Esophagus squamous epithelium (tissue), 5 donors: Measurements from ENCODE around the gene ILF3. TPM values are rescaled to one million over a fixed set of nuclear protein-coding genes. Genes with fewer than 3 reads are reported as not detected.

Experiments
- DNase-seq: peaks from one replicate; lab custom pipeline; 2025; lab: John Stamatoyannopoulos, UW
- H3K27ac ChIP-seq, 4 donors: fragments of 200-600 bp; sonication (generic); one replicate each; pipeline ENCODE4 v1.5.1; 2016 to 2019; ENCODE audit warnings: mild to moderate bottlenecking in 1 of 4
- H3K27me3 ChIP-seq, 4 donors: fragments of 200-600 bp; sonication (generic); 1 replicate in 3 of 4; 2 replicates in 1 of 4; pipeline versions ENCODE4 v1.5.1 to v1.6.0; 2017 to 2021; ENCODE audit warnings: antibody characterized with exemption in 1 of 4
- H3K36me3 ChIP-seq, 3 donors: fragments of 200-600 bp; sonication (generic); one replicate each; pipeline ENCODE4 v1.5.1; 2016 to 2019
- H3K4me1 ChIP-seq, 3 donors: fragments of 200-600 bp; sonication (generic); one replicate each; pipeline ENCODE4 v1.5.1; 2017 to 2019
- H3K4me3 ChIP-seq, 4 donors: fragments of 200-600 bp; sonication (generic); 1 replicate in 3 of 4; 2 replicates in 1 of 4; pipeline ENCODE4 v1.5.1; 2016 to 2019; ENCODE audit warnings: mild to moderate bottlenecking in 2 of 4, moderate library complexity in 1 of 4
- H3K9me3 ChIP-seq, 3 donors: fragments of 200-600 bp; sonication (generic); one replicate each; pipeline ENCODE4 v1.5.1; 2016 to 2019
- CTCF ChIP-seq, 6 experiments: fragments of 450-650 bp in 4 of 6; fragments of 200-600 bp in 2 of 6; sonication (generic) in 2 of 6; IDR thresholded peaks; one replicate each; pipeline ENCODE4 v1.5.1; 2016 to 2019; ENCODE audit warnings: antibody characterized with exemption in 6 of 6, mild to moderate bottlenecking in 4 of 6, moderate library complexity in 4 of 6
- POLR2A ChIP-seq, 4 donors: fragments of 450-650 bp; IDR thresholded peaks; one replicate each; pipeline ENCODE4 v1.6.1; 2017; ENCODE audit warnings: antibody characterized with exemption in 4 of 4, mild to moderate bottlenecking in 4 of 4, moderate library complexity in 3 of 4
- WGBS, 2 donors: methylation state at CpG; one replicate each; pipeline ENCODE4 v1.1.5; 2018; 5-methylcytosine and 5-hydroxymethylcytosine counted together
- intact Hi-C: fragments of 100-400 bp; cut with DNase I; formaldehyde crosslinking; loops from one replicate; pipeline ENCODE4 v1.15.0; 2022
- total RNA-seq, 4 donors: library from RNA; depleted of rRNA; stranded (reverse); fragments of >200 nt; gene quantifications; one replicate each; pipeline ENCODE4 v1.1.0, GENCODE V29; 2016
- donor health status: DM: yes; HTN: yes; CAD: no.

ILF3 gene
- total RNA-seq, 4 donors from 2014 or later, result 68.7 to 123 (median 98.3) TPM

GRCh38 chr19:10634963-10635362, 19.2 kb upstream of the ILF3 start:
- intact Hi-C loops, result no loop called here
- H3K27ac ChIP-seq, result no peak overlapping the region
- DNase-seq, result no peak
- no peaks in the 10 kb centered on the region for H3K9me3 ChIP-seq
- H3K4me3 ChIP-seq, result no peak overlapping the region
- TF ChIP-seq POLR2A (IDR thresholded peaks at IDR 0.05) (no peak), CTCF (IDR thresholded peaks at IDR 0.05) (no peak)
- H3K27me3 ChIP-seq, result no peaks in the 10 kb centered on the region
- H3K4me1 ChIP-seq, result peaks cover 0 to 3% (median 0%) of the 10 kb centered on the region in 3 donors
- WGBS, 2 donors, result 92 to 96% methylated on average over 6 of the region's 6 CpGs
- peaks cover 46 to 100% (median 65%) of the 10 kb centered on the region in 3 donors for H3K36me3 ChIP-seq

GRCh38 chr19:10636304-10636972, 17.7 kb upstream of the ILF3 start:
- Histone ChIP-seq H3K27me3 (no peaks in the 10 kb centered on the region), H3K4me1 (peaks cover 0 to 3% (median 0%) of the 10 kb centered on the region in 3 donors), H3K4me3 (no peak overlapping the region), H3K9me3 (no peaks in the 10 kb centered on the region), H3K27ac (no peak overlapping the region), H3K36me3 (peaks cover 46 to 100% (median 66%) of the 10 kb centered on the region in 3 donors)
- 72 to 91% methylated on average over 10 to 19 of the region's 37 CpGs for WGBS, 2 donors
- DNase-seq, result no peak
- TF ChIP-seq CTCF (IDR thresholded peaks at IDR 0.05), result no peak
- no peak for TF ChIP-seq POLR2A (IDR thresholded peaks at IDR 0.05)
- intact Hi-C loops, result no loop called here

GRCh38 chr19:10637894-10638293, 16.3 kb upstream of the ILF3 start:
- 75 to 79% methylated on average over 8 of the region's 8 CpGs for WGBS, 2 donors
- H3K27me3 ChIP-seq, result no peaks in the 10 kb centered on the region
- H3K27ac ChIP-seq, result no peak overlapping the region
- H3K9me3 ChIP-seq, result no peaks in the 10 kb centered on the region
- H3K4me1 ChIP-seq, result peaks cover 0 to 12% (median 0%) of the 10 kb centered on the region in 3 donors
- no peak for DNase-seq
- intact Hi-C loops, result no loop called here
- H3K36me3 ChIP-seq, result peaks cover 40 to 100% (median 69%) of the 10 kb centered on the region in 3 donors
- H3K4me3 ChIP-seq, result no peak overlapping the region
- no peak for TF ChIP-seq POLR2A (IDR thresholded peaks at IDR 0.05)
- no peak for TF ChIP-seq CTCF (IDR thresholded peaks at IDR 0.05)

GRCh38 chr19:10639836-10640235, 14.3 kb upstream of the ILF3 start:
- Histone ChIP-seq H3K36me3 (peaks cover 36 to 97% (median 61%) of the 10 kb centered on the region in 3 donors), H3K27ac (no peak overlapping the region), H3K4me1 (peaks cover 6 to 31% (median 11%) of the 10 kb centered on the region in 3 donors), H3K4me3 (no peak overlapping the region), H3K27me3 (no peaks in the 10 kb centered on the region), H3K9me3 (no peaks in the 10 kb centered on the region)
- WGBS, 2 donors, result 64 to 92% methylated on average over 8 of the region's 8 CpGs
- no peak for DNase-seq
- TF ChIP-seq POLR2A (IDR thresholded peaks at IDR 0.05) (no peak), CTCF (IDR thresholded peaks at IDR 0.05) (no peak)
- intact Hi-C loops, result no loop called here

- Histone ChIP-seq H3K27ac (no peak overlapping the region), H3K4me1 (peaks cover 6 to 31% (median 11%) of the 10 kb centered on the region in 3 donors), H3K4me3 (no peak overlapping the region), H3K27me3 (no peaks in the 10 kb centered on the region), H3K36me3 (peaks cover 31 to 92% (median 55%) of the 10 kb centered on the region in 3 donors), H3K9me3 (no peaks in the 10 kb centered on the region)
- WGBS, 2 donors, result 86% methylated on average over 1 of the region's 2 CpGs; no CpG with 5 or more reads in 1 of the 2 donors
- TF ChIP-seq CTCF (IDR thresholded peaks at IDR 0.05) (no peak), POLR2A (IDR thresholded peaks at IDR 0.05) (no peak)
- no peak for DNase-seq
- intact Hi-C loops, result no loop called here
These were observed 13.8 kb upstream of the ILF3 start for GRCh38 chr19:10640361-10640760.
